AG08395 (cell line): ENCODE results near the gene ETV3L.

Experiments used
- DNase-seq: peaks from one replicate; pipeline ENCODE4 v3.0.0; 2012; ENCODE audit warnings: mixed read lengths, low spot score

ETV3L gene

GRCh38 chr1:157132111-157132510, 32.5 kb upstream of the ETV3L start:
- no peak for DNase-seq

- DNase-seq, result no peak
Observed at GRCh38 chr1:157131281-157131680, 31.7 kb upstream of the ETV3L start.

GRCh38 chr1:157124855-157125254, 25.2 kb upstream of the ETV3L start:
- DNase-seq, result no peak

- DNase-seq, result no peak
Observed at GRCh38 chr1:157119448-157119847, 19.8 kb upstream of the ETV3L start.

- DNase-seq, result no peak
Observed at GRCh38 chr1:157119008-157119407, 19.4 kb upstream of the ETV3L start.

- no peak for DNase-seq
Observed at GRCh38 chr1:157117527-157118057, 18.0 kb upstream of the ETV3L start.

- no peak for DNase-seq
Observed at GRCh38 chr1:157116737-157117103, 17.1 kb upstream of the ETV3L start.

GRCh38 chr1:157115851-157116736, 16.5 kb upstream of the ETV3L start:
- DNase-seq, result no peak

GRCh38 chr1:157115429-157115838, 15.8 kb upstream of the ETV3L start:
- DNase-seq, result no peak

- DNase-seq, result no peak
Observed at GRCh38 chr1:157114183-157115121, 14.8 kb upstream of the ETV3L start.

- DNase-seq, result no peak
Observed at GRCh38 chr1:157113631-157114030, 14.0 kb upstream of the ETV3L start.

- DNase-seq, result no peak
Observed at GRCh38 chr1:157113106-157113505, 13.5 kb upstream of the ETV3L start.

GRCh38 chr1:157112186-157112867, 12.7 kb upstream of the ETV3L start:
- no peak for DNase-seq

GRCh38 chr1:157111396-157112165, 12.0 kb upstream of the ETV3L start:
- no peak for DNase-seq

- DNase-seq, result no peak
Observed at GRCh38 chr1:157110686-157111085, 11.1 kb upstream of the ETV3L start.

- no peak for DNase-seq
Observed at GRCh38 chr1:157110003-157110402, 10.4 kb upstream of the ETV3L start.

- no peak for DNase-seq
Observed at GRCh38 chr1:157108448-157108847, 8.8 kb upstream of the ETV3L start.

GRCh38 chr1:157107702-157108101, 8.1 kb upstream of the ETV3L start:
- no peak for DNase-seq

GRCh38 chr1:157106813-157107189, 7.2 kb upstream of the ETV3L start:
- DNase-seq, result no peak

- DNase-seq, result peak; percentile 93
Observed at GRCh38 chr1:157105988-157106812, 6.6 kb upstream of the ETV3L start.
